Sigmoid colon (tissue), 7 donors: ENCODE measurements around the gene AKR1E2. TPM values are rescaled to one million over a fixed set of nuclear protein-coding genes. Genes with fewer than 3 reads are reported as not detected.
A peak's percentile ranks its signal among the peaks of the same experiment; 100 is the strongest.

Source experiments
- DNase-seq: peaks from one replicate; pipeline ENCODE4 v3.0.0-alpha.2; 2019
- H3K27ac ChIP-seq, 4 donors: fragments of 200-600 bp; sonication (generic); one replicate each; pipeline ENCODE4 v1.5.1; 2016 to 2019; ENCODE audit warnings: mild to moderate bottlenecking in 1 of 4
- H3K27me3 ChIP-seq, 3 donors: fragments of 200-600 bp; sonication (generic); one replicate each; pipeline ENCODE4 v1.5.1; 2019; ENCODE audit warnings: mild to moderate bottlenecking in 1 of 3
- H3K36me3 ChIP-seq, 4 donors: fragments of 200-600 bp; sonication (generic); one replicate each; pipeline ENCODE4 v1.5.1; 2016 to 2019
- H3K4me1 ChIP-seq, 4 donors: fragments of 200-600 bp; sonication (generic); one replicate each; pipeline ENCODE4 v1.5.1; 2017 to 2019
- H3K4me3 ChIP-seq, 4 donors: fragments of 200-600 bp; sonication (generic); one replicate each; pipeline ENCODE4 v1.5.1; 2017 to 2019; ENCODE audit warnings: mild to moderate bottlenecking in 2 of 4, moderate library complexity in 1 of 4
- H3K9me3 ChIP-seq, 4 donors: fragments of 200-600 bp in 3 of 4; sonication (generic) in 3 of 4; one replicate each; pipeline versions ENCODE4 v1.5.1 to v1.6.1; 2013 to 2019
- CTCF ChIP-seq, 4 experiments: fragments of 450-650 bp in 3 of 4; fragments of 200-600 bp in 1 of 4; IDR thresholded peaks; one replicate each; pipeline ENCODE4 v1.5.1; 2016 to 2019; ENCODE audit warnings: antibody characterized with exemption in 4 of 4, mild to moderate bottlenecking in 3 of 4, moderate library complexity in 2 of 4
- EP300 ChIP-seq, 4 donors: sonication (generic); formaldehyde crosslinking; IDR thresholded peaks; one replicate each; pipeline ENCODE4 v1.6.1; 2017; ENCODE audit warnings: antibody characterized with exemption in 4 of 4
- POLR2A ChIP-seq, 2 donors: fragments of 450-650 bp; IDR thresholded peaks; one replicate each; pipeline ENCODE4 v1.6.1; 2016; ENCODE audit warnings: antibody characterized with exemption in 2 of 2, mild to moderate bottlenecking in 2 of 2, moderate library complexity in 2 of 2
- POLR2AphosphoS5 ChIP-seq, 4 donors: sonication (generic); formaldehyde crosslinking; IDR thresholded peaks; one replicate each; pipeline ENCODE4 v1.6.1; 2017; ENCODE audit warnings: antibody characterized with exemption in 4 of 4
- WGBS, 2 donors: extraction: QIAGEN DNeasy Blood & Tissue Kit; methylation state at CpG; one replicate each; pipeline ENCODE4 v1.1.7; 2013; 5-methylcytosine and 5-hydroxymethylcytosine counted together
- intact Hi-C: fragments of 100-400 bp; cut with DNase I; formaldehyde crosslinking; loops from one replicate; pipeline ENCODE4 v1.15.1; 2023
- polyA plus RNA-seq, 3 donors: library from polyadenylated mRNA; stranded (reverse); fragments of 200-250 nt; gene quantifications; one replicate each; pipeline ENCODE4 v1.2.3, GENCODE V29; 2013
- total RNA-seq, 4 donors: library from RNA; depleted of rRNA; stranded (reverse); fragments of >200 nt; gene quantifications; one replicate each; pipeline ENCODE4 v1.1.0, GENCODE V29; 2016
- donor health status: healthy with polysubstance abuse.
- donor health status: Bipolar disorder and iron deficiency.
- donor health status: healthy.

The AKR1E2 gene
- total and polyA plus RNA-seq, 7 donors: 0.69 to 32.5 (median 13.8) TPM; not detected in 1

GRCh38 chr10:4819067-4819466 lies 6.9 kb upstream of the AKR1E2 start:
- no peak for TF ChIP-seq CTCF (IDR thresholded peaks at IDR 0.05)
- TF ChIP-seq POLR2A (IDR thresholded peaks at IDR 0.05): no peak
- TF ChIP-seq POLR2AphosphoS5 (IDR thresholded peaks at IDR 0.05): no peak
- TF ChIP-seq EP300 (IDR thresholded peaks at IDR 0.05): no peak
- no peaks in the 10 kb centered on the region for H3K27me3 ChIP-seq
- no peaks in the 10 kb centered on the region for H3K36me3 ChIP-seq
- 77 to 80% methylated on average over 2 of the region's 2 CpGs for WGBS, 2 donors
- H3K27ac ChIP-seq: no peak overlapping the region
- peaks cover 0 to 4% (median 0%) of the 10 kb centered on the region in 4 donors for H3K4me1 ChIP-seq
- DNase-seq: no peak
- intact Hi-C loops: no loop called here
- H3K4me3 ChIP-seq: no peak overlapping the region
- no peaks in the 10 kb centered on the region for H3K9me3 ChIP-seq

- DNase-seq: no peak
- peaks cover 0 to 4% (median 0%) of the 10 kb centered on the region in 4 donors for H3K4me1 ChIP-seq
- intact Hi-C loops: no loop called here
- H3K27ac ChIP-seq: no peak overlapping the region
- H3K36me3 ChIP-seq: no peaks in the 10 kb centered on the region
- 72 to 74% methylated on average over 7 of the region's 7 CpGs for WGBS, 2 donors
- no peaks in the 10 kb centered on the region for H3K9me3 ChIP-seq
- no peaks in the 10 kb centered on the region for H3K27me3 ChIP-seq
- TF ChIP-seq POLR2AphosphoS5 (IDR thresholded peaks at IDR 0.05): no peak
- TF ChIP-seq EP300 (IDR thresholded peaks at IDR 0.05): no peak
- no peak for TF ChIP-seq CTCF (IDR thresholded peaks at IDR 0.05)
- TF ChIP-seq POLR2A (IDR thresholded peaks at IDR 0.05): no peak
- H3K4me3 ChIP-seq: no peak overlapping the region
Observed at GRCh38 chr10:4819707-4820106, 6.3 kb upstream of the AKR1E2 start.

- TF ChIP-seq EP300 (IDR thresholded peaks at IDR 0.05) (peak in 2 of 4 donors; percentile 3 to 18), POLR2AphosphoS5 (IDR thresholded peaks at IDR 0.05) (peak in 1 of 4 donors; percentile 55), POLR2A (IDR thresholded peaks at IDR 0.05) (no peak)
- Histone ChIP-seq H3K36me3 (no peaks in the 10 kb centered on the region), H3K27ac (peak overlapping the region in 3 of 4 donors; percentile 10 to 49 (median 28)), H3K27me3 (no peaks in the 10 kb centered on the region), H3K4me3 (no peak overlapping the region), H3K9me3 (no peaks in the 10 kb centered on the region), H3K4me1 (peaks cover 0 to 5% (median 2%) of the 10 kb centered on the region in 4 donors)
- DNase-seq: no peak
- intact Hi-C loops: no loop called here
- 68 to 71% methylated on average over 8 of the region's 8 CpGs for WGBS, 2 donors
Observed at GRCh38 chr10:4820804-4821401, 5.1 kb upstream of the AKR1E2 start.

GRCh38 chr10:4822208-4822607 lies 3.8 kb upstream of the AKR1E2 start:
- Histone ChIP-seq H3K4me1 (peaks cover 0 to 18% (median 10%) of the 10 kb centered on the region in 4 donors), H3K27ac (no peak overlapping the region), H3K9me3 (no peaks in the 10 kb centered on the region), H3K36me3 (no peaks in the 10 kb centered on the region), H3K4me3 (no peak overlapping the region), H3K27me3 (no peaks in the 10 kb centered on the region)
- intact Hi-C loops: no loop called here
- WGBS, 2 donors: 79% methylated on average over 5 of the region's 5 CpGs
- TF ChIP-seq CTCF (IDR thresholded peaks at IDR 0.05) (no peak), EP300 (IDR thresholded peaks at IDR 0.05) (no peak), POLR2AphosphoS5 (IDR thresholded peaks at IDR 0.05) (no peak), POLR2A (IDR thresholded peaks at IDR 0.05) (no peak)
- no peak for DNase-seq

GRCh38 chr10:4824791-4825310 lies 1.2 kb upstream of the AKR1E2 start:
- no peak overlapping the region for H3K27ac ChIP-seq
- peaks cover 0 to 20% (median 11%) of the 10 kb centered on the region in 4 donors for H3K4me1 ChIP-seq
- H3K36me3 ChIP-seq: no peaks in the 10 kb centered on the region
- WGBS, 2 donors: 94 to 95% methylated on average over 5 of the region's 5 CpGs
- no peak overlapping the region for H3K4me3 ChIP-seq
- TF ChIP-seq CTCF (IDR thresholded peaks at IDR 0.05): no peak
- no peak for TF ChIP-seq POLR2AphosphoS5 (IDR thresholded peaks at IDR 0.05)
- TF ChIP-seq POLR2A (IDR thresholded peaks at IDR 0.05): no peak
- TF ChIP-seq EP300 (IDR thresholded peaks at IDR 0.05): no peak
- DNase-seq: no peak
- H3K9me3 ChIP-seq: no peaks in the 10 kb centered on the region
- H3K27me3 ChIP-seq: no peaks in the 10 kb centered on the region
- intact Hi-C loops: no loop called here
